SK-N-SH (cell line): ENCODE measurements around the gene IL18BP.

ENCODE experiments used
- CTCF ChIP-seq: fragments of 200-600 bp; sonication (generic); IDR thresholded peaks from 2 replicates; pipeline ENCODE4 v1.6.1; 2017; ENCODE audit warnings: antibody characterized with exemption, mild to moderate bottlenecking, moderate library complexity
- FOXJ3 ChIP-seq: sonication (generic); formaldehyde crosslinking; IDR thresholded peaks from 2 replicates; pipeline ENCODE4 v1.5.1; 2020; ENCODE audit warnings: mild to moderate bottlenecking, missing genetic modification reagents
- GABPA ChIP-seq: IDR thresholded peaks from 2 replicates; pipeline ENCODE4 v1.4.0; 2012; ENCODE audit warnings: low read depth, mild to moderate bottlenecking
- JUND ChIP-seq: IDR thresholded peaks from 2 replicates; pipeline ENCODE4 v1.4.0; 2012
- NFIC ChIP-seq: IDR thresholded peaks from 2 replicates; pipeline ENCODE4 v1.4.0; 2012; ENCODE audit warnings: borderline replicate concordance
- POLR2AphosphoS5 ChIP-seq: IDR thresholded peaks from 2 replicates; pipeline ENCODE4 v1.6.1; 2012; ENCODE audit warnings: low read depth, low read length

DNA sequence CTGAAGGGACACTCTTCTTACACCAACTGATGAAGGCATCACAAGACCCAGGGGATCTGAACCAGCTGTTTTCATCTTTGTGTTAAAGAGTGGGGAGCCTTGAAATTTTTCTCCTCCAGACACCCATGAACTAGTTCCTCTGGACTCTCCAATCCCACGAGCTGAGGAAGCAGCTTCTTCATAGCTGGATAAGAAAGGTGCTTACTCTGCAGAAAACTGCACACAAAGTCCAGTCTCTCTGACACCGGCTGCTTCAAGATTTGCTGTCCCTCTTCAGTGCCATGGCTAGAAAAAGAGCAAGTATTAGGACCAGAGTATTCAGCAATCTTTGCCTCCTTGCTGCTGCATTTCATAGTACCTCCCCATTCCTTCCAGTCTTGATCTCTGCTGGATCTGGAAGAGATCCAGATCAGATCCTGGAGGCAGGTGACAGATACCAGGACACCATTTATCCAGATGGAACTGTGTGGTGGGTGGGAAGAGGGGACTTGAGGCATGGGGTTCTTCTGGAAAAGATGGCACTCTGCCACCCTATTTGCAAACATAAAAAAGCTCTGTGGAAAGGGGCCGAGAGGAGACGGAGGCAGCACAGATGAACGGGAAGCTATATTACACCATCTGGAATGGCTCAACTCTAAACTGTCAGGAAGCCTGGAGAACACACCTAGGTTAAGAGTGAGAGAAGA, 25.5 kb downstream of the IL18BP start:
- TF ChIP-seq JUND (no peak), POLR2AphosphoS5 (no peak), NFIC (no peak), CTCF (no peak), GABPA (no peak), FOXJ3 (CRISPR knock-in tag) (no peak)
